Mucosa of descending colon (tissue), 3 donors: Measurements from ENCODE around the gene ARHGEF10L. TPM values are rescaled to one million over a fixed set of nuclear protein-coding genes. Genes with fewer than 3 reads are reported as not detected.

Experiments used
- ATAC-seq: fragments of 200-7000 bp; cut with Tn5 transposase; one replicate; pipeline ENCODE4 v1.9.1; 2020; ENCODE audit warnings: mild to moderate bottlenecking, moderate library complexity
- DNase-seq, 3 donors: peaks; one replicate each; pipeline ENCODE4 v3.0.0-alpha.2; 2020
- H3K36me3 ChIP-seq: fragments of 200-600 bp; one replicate; pipeline ENCODE4 v1.8.0; 2021; ENCODE audit warnings: low read depth, mild to moderate bottlenecking
- H3K4me1 ChIP-seq: fragments of 200-600 bp; one replicate; pipeline ENCODE4 v1.8.0; 2021; ENCODE audit warnings: low read depth, mild to moderate bottlenecking
- H3K4me3 ChIP-seq: fragments of 200-600 bp; one replicate; pipeline ENCODE4 v1.8.0; 2021; ENCODE audit warnings: mild to moderate bottlenecking
- H3K9me3 ChIP-seq: fragments of 200-600 bp; one replicate; pipeline ENCODE4 v1.8.0; 2021; ENCODE audit warnings: mild to moderate bottlenecking
- intact Hi-C, 2 donors: fragments of 100-400 bp; cut with DNase I in 1 of 2; cut with micrococcal nuclease in 1 of 2; formaldehyde crosslinking; loops; one replicate each; pipeline versions ENCODE4 v1.11.0 to v1.11.1; 2022; cut with DNase I, micrococcal nuclease
- total RNA-seq, 3 donors: library from RNA; stranded (reverse); fragmentation: NEBNext Ultra II Directional in 2 of 3; extraction: Animal tissue kit (Norgen Biotek cat#: 25700) in 2 of 3; gene quantifications; one replicate each; pipeline versions ENCODE4 v1.2.1 to v1.2.4, GENCODE V29; 2021 to 2023
- TF ChIP-seq, protein P1 (sequence below): fragments of 200-600 bp; IDR thresholded peaks from one replicate; pipeline ENCODE4 v1.8.0; 2022; ENCODE audit warnings: antibody characterized with exemption, mild to moderate bottlenecking
- donor health status: DM: no; HTN: no; CAD: no; lungs with moderate emphysema.
- donor health status: DM: no; HTN: no; CAD: no.
- donor health status: DM: no; HTN: yes; CAD: no.

The ARHGEF10L gene
- total RNA-seq, 3 donors from 2014 or later: 87.6 to 146 (median 144) TPM

DNA sequence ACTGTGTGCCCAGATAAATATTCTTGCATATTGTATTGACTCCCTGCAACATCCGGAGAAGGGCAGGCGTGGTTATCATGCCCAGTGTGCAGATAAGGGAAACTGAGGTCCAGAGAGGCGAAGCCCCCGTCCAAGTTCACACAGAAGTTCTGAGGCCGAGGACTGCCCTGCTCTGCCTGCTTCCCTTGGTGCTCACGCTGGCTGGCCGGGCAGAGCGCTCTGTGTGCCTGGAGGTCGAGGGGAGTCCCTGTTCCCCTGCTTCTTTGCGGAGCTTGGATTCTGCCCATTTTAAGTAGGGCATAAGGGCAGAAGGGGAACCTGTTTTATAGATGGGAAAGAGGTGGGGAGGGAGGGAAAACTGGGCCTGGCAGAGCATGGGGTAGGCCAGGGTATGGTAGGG lies 122.8 kb downstream of the ARHGEF10L start:
- H3K9me3 ChIP-seq: no peaks in the 10 kb centered on the region
- TF ChIP-seq, protein P1, sequence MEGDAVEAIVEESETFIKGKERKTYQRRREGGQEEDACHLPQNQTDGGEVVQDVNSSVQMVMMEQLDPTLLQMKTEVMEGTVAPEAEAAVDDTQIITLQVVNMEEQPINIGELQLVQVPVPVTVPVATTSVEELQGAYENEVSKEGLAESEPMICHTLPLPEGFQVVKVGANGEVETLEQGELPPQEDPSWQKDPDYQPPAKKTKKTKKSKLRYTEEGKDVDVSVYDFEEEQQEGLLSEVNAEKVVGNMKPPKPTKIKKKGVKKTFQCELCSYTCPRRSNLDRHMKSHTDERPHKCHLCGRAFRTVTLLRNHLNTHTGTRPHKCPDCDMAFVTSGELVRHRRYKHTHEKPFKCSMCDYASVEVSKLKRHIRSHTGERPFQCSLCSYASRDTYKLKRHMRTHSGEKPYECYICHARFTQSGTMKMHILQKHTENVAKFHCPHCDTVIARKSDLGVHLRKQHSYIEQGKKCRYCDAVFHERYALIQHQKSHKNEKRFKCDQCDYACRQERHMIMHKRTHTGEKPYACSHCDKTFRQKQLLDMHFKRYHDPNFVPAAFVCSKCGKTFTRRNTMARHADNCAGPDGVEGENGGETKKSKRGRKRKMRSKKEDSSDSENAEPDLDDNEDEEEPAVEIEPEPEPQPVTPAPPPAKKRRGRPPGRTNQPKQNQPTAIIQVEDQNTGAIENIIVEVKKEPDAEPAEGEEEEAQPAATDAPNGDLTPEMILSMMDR: no peak
- DNase-seq: no peak
- peaks cover 12% of the 10 kb centered on the region for H3K36me3 ChIP-seq
- no peaks in the 10 kb centered on the region for H3K4me1 ChIP-seq
- ATAC-seq: no peak
- H3K4me3 ChIP-seq: no peak overlapping the region
- intact Hi-C loops: loop anchor here in 1 of 2 donors (5.0 kb wide), 1 partner anchor 440 kb away; no protein-coding TSS in a partner anchor

DNA sequence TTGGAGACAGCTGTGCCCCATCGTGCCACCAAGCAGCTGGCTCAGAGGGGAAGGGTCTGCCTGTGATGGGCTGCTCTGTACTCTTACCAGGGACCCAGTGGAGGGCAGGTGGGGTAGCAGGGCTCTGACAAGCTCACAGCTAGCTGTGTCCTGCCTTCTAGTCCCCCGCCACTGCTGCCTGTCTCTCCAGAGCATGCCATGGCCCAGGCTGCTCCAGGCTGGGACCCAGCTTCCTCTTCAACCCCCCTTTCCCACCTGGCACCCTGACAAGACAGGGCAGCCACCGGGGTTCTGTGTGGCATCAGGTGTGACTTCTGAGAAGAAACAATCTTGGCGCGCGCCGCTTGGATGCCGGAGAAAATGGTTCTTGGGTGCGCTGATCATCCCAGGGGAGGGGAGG lies 123.3 kb downstream of the ARHGEF10L start:
- TF ChIP-seq, protein P1: no peak
- DNase-seq: no peak
- H3K4me3 ChIP-seq: no peak overlapping the region
- no peaks in the 10 kb centered on the region for H3K9me3 ChIP-seq
- no peak for ATAC-seq
- H3K4me1 ChIP-seq: no peaks in the 10 kb centered on the region
- intact Hi-C loops: loop anchor here in 1 of 2 donors (5.0 kb wide), 1 partner anchor 440 kb away; no protein-coding TSS in a partner anchor
- H3K36me3 ChIP-seq: peaks cover 12% of the 10 kb centered on the region

DNA sequence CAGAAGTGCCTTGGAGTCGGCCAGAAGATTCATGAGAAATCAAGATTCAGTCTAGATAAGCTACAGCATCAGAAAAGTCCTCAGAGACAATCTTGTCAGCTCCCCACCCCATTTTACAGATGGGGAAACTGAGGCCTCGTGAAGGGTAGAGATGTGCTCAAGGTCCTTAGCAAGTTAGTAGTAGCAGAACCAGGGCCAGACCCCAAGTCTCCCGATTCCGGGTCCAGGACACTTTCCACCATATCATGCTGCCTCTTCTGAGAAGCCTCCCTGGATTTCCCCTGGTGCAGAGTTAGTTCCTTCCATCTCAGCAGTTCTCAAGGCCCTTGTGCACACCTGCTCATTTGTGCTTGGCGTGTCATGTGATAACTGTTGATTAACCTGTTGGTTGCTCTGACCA lies 124.1 kb downstream of the ARHGEF10L start:
- Histone ChIP-seq H3K36me3 (peaks cover 12% of the 10 kb centered on the region), H3K4me3 (no peak overlapping the region), H3K4me1 (no peaks in the 10 kb centered on the region), H3K9me3 (no peaks in the 10 kb centered on the region)
- TF ChIP-seq, protein P1: no peak
- DNase-seq (no peak), ATAC-seq (no peak)
- intact Hi-C loops: loop anchor here in 1 of 2 donors (5.0 kb wide), 1 partner anchor 439 kb away; no protein-coding TSS in a partner anchor

DNA sequence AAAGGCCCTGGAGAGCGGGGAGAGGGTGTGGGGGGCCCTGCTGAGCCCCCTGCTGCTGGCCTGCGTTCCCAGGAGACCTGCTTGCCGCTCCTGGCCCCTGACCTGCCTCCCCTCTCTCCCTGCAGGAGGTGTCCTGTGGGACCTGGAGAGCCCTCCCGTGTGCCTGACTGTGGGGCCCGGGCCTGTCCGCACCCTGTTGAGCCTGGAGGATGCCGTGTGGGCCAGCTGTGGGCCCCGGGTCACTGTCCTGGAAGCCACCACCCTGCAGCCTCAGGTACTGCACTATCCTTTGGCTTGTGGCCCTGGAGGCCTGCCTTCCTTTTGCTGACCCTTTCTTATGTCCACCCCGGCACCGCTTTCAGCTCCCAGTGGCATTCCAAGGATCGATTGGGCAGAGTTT lies 124.8 kb downstream of the ARHGEF10L start:
- ATAC-seq: no peak
- no peak for DNase-seq
- H3K4me3 ChIP-seq: no peak overlapping the region
- no peaks in the 10 kb centered on the region for H3K9me3 ChIP-seq
- TF ChIP-seq, protein P1: no peak
- H3K4me1 ChIP-seq: no peaks in the 10 kb centered on the region
- H3K36me3 ChIP-seq: peaks cover 9% of the 10 kb centered on the region
- intact Hi-C loops: loop anchor here in 1 of 2 donors (5.0 kb wide), 1 partner anchor 438 kb away; no protein-coding TSS in a partner anchor

DNA sequence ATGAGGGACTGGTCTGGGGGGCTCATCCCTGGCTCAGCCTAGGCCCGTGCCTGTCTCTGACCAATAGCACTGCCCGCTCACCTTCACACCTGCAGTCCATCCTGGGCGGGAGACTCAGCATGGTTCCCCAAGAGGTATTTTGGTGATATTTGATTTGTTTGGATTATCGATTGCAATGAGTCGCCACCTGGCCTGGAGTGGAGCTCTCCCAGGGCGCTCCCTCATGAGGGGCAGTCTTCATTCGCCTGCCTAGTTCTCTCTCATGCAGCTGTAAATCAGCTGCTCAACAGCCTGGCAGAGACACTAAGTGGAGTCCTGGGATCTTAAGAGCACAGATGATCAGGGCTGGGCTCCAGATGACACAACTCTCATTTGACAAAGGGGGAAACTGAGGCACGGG lies 125.6 kb downstream of the ARHGEF10L start:
- intact Hi-C loops: no loop called here
- TF ChIP-seq, protein P1: no peak
- DNase-seq (no peak), ATAC-seq (no peak)
- Histone ChIP-seq H3K36me3 (peaks cover 5% of the 10 kb centered on the region), H3K4me1 (no peaks in the 10 kb centered on the region), H3K4me3 (no peak overlapping the region), H3K9me3 (no peaks in the 10 kb centered on the region)
